ENCODE data around the gene EIF1. TPM values are rescaled to one million over a fixed set of nuclear protein-coding genes. Genes with fewer than 3 reads are reported as not detected.
"Not testable (repeated sequence)": the region's sequence is repeated elsewhere in the genome, so short reads cannot be mapped to it uniquely, and the experiment has no call there.

Gene EIF1
- total RNA-seq, 1 experiment from 2014 or later: 1,082 TPM

DNA sequence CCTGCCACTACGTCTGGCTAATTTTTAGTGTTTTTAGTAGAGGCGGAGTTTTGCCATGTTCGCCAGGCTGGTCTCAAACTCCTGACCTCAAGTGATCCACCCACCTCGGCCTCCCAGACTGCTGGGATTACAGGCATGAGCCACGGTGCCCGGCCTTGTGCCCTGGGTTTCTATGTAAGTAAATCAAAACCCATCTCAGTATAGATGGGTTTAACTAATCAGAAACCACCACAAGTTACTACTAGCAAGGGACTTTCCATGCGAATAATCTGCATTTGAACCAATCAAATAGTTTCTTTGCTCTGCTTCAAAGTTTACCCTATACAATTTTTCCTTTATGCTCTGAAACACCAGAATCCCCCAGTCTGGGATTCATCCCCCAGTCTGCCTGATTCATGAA, 16.5 kb upstream of the EIF1 start:
- POLR2A ChIA-PET: no interaction called here

GRCh38 chr17:41675157-41676057, 13.3 kb upstream of the EIF1 start:
- H3K36me3 ChIP-seq (ENCODE audit: control insufficient read depth in 1 of 2, insufficient read depth in 2 of 2, low read length in 2 of 2); H3K9ac ChIP-seq (ENCODE audit: low read length); H3K27me3 ChIP-seq (ENCODE audit: insufficient read depth, low read length); H3K9me2 ChIP-seq (ENCODE audit: insufficient read depth); H3K9me3 ChIP-seq (ENCODE audit: control insufficient read depth in 1 of 2, insufficient read depth in 1 of 2, low read depth in 1 of 2, low read length in 2 of 2); intact Hi-C loops (cut with micrococcal nuclease); H2AFZ ChIP-seq (ENCODE audit: low read depth, low read length, poor library complexity, severe bottlenecking); DNase-seq (ENCODE audit: low read depth, low spot score); CTCF ChIA-PET; H4K20me1 ChIP-seq (ENCODE audit: insufficient read depth); H3K27ac ChIP-seq (ENCODE audit: low read depth, low read length); ATAC-seq; RAD21 ChIA-PET (ENCODE audit: low non-redundant PET in 1 of 2, low total read pairs in 2 of 2, uncharacterized antibody in 2 of 2, unreplicated experiment in 2 of 2); H3K4me3 ChIP-seq (replicated peaks in 1 of 2; ENCODE audit: low read depth in 1 of 2, low read length in 2 of 2); H3K79me2 ChIP-seq (ENCODE audit: insufficient read depth, low read length); BruUV-seq (replicated peaks); H3K4me2 ChIP-seq (ENCODE audit: low read length): not testable (repeated sequence)
- H3K4me1 ChIP-seq (ENCODE audit: control insufficient read depth in 1 of 2, insufficient read depth in 2 of 2, low read length in 2 of 2): peaks cover 8 to 18% of the 10 kb centered on the region in 2 experiments
- POLR2A ChIA-PET: interaction anchor here (5.7 kb wide), 1 partner anchor 14 kb away, joined by 112 read pairs; the partner anchor contains the start of gene EIF1

More for the DNA sequence above, 16.5 kb upstream of the EIF1 start:
- Histone ChIP-seq H3K4me2 (ENCODE audit: low read length) (no peak overlapping the region), H3K4me1 (ENCODE audit: control insufficient read depth in 1 of 2, insufficient read depth in 2 of 2, low read length in 2 of 2) (peaks cover 5 to 10% of the 10 kb centered on the region in 2 experiments), H3K27ac (ENCODE audit: low read depth, low read length) (no peak overlapping the region), H3K9ac (ENCODE audit: low read length) (no peak overlapping the region), H3K9me3 (ENCODE audit: control insufficient read depth in 1 of 2, insufficient read depth in 1 of 2, low read depth in 1 of 2, low read length in 2 of 2) (peaks cover 0 to 2% of the 10 kb centered on the region in 2 experiments; a peak in 1 of 4 replicates), H4K20me1 (ENCODE audit: insufficient read depth) (no peaks in the 10 kb centered on the region), H3K9me2 (ENCODE audit: insufficient read depth) (no peaks in the 10 kb centered on the region), H3K4me3 (replicated peaks in 1 of 2; ENCODE audit: low read depth in 1 of 2, low read length in 2 of 2) (no peak overlapping the region), H3K36me3 (ENCODE audit: control insufficient read depth in 1 of 2, insufficient read depth in 2 of 2, low read length in 2 of 2) (no peaks in the 10 kb centered on the region), H2AFZ (ENCODE audit: low read depth, low read length, poor library complexity, severe bottlenecking) (no peak overlapping the region), H3K79me2 (ENCODE audit: insufficient read depth, low read length) (no peaks in the 10 kb centered on the region), H3K27me3 (ENCODE audit: insufficient read depth, low read length) (no peaks in the 10 kb centered on the region)
- no TSS peak for BruUV-seq (replicated peaks)
- intact Hi-C loops (cut with micrococcal nuclease): no loop called here
- CTCF ChIA-PET: interaction anchor here (1.0 kb wide), 1 partner anchor 123 kb away, joined by 3 read pairs; no protein-coding TSS in a partner anchor
- no peak for TF ChIP-seq FOSL1 (IDR thresholded peaks at IDR 0.05; ENCODE audit: low read depth)
- TF ChIP-seq, protein P1, sequence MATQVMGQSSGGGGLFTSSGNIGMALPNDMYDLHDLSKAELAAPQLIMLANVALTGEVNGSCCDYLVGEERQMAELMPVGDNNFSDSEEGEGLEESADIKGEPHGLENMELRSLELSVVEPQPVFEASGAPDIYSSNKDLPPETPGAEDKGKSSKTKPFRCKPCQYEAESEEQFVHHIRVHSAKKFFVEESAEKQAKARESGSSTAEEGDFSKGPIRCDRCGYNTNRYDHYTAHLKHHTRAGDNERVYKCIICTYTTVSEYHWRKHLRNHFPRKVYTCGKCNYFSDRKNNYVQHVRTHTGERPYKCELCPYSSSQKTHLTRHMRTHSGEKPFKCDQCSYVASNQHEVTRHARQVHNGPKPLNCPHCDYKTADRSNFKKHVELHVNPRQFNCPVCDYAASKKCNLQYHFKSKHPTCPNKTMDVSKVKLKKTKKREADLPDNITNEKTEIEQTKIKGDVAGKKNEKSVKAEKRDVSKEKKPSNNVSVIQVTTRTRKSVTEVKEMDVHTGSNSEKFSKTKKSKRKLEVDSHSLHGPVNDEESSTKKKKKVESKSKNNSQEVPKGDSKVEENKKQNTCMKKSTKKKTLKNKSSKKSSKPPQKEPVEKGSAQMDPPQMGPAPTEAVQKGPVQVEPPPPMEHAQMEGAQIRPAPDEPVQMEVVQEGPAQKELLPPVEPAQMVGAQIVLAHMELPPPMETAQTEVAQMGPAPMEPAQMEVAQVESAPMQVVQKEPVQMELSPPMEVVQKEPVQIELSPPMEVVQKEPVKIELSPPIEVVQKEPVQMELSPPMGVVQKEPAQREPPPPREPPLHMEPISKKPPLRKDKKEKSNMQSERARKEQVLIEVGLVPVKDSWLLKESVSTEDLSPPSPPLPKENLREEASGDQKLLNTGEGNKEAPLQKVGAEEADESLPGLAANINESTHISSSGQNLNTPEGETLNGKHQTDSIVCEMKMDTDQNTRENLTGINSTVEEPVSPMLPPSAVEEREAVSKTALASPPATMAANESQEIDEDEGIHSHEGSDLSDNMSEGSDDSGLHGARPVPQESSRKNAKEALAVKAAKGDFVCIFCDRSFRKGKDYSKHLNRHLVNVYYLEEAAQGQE (IDR thresholded peaks at IDR 0.05; ENCODE audit: low read depth): no peak
- no peak for TF ChIP-seq SRF (IDR thresholded peaks at IDR 0.05; ENCODE audit: low read depth)
- no peak for TF ChIP-seq YY1 (IDR thresholded peaks at IDR 0.05; ENCODE audit: extremely low read depth, insufficient replicate concordance, low read depth, low read length)
- no peak for TF ChIP-seq POLR2AphosphoS5 (IDR thresholded peaks at IDR 0.05; ENCODE audit: low read depth, low read length)
- no peak for TF ChIP-seq ZBTB33 (IDR thresholded peaks at IDR 0.05; ENCODE audit: extremely low read depth, insufficient replicate concordance, low read length)
- no peak for ATAC-seq
- no peak for DNase-seq (ENCODE audit: low read depth, low spot score)
- RAD21 ChIA-PET (ENCODE audit: low non-redundant PET in 1 of 2, low total read pairs in 2 of 2, uncharacterized antibody in 2 of 2, unreplicated experiment in 2 of 2): no interaction called here

Data from HCT116 (cell line).